ENCODE data around the gene UNC79. TPM values are rescaled to one million over a fixed set of nuclear protein-coding genes. Genes with fewer than 3 reads are reported as not detected.

Gene UNC79
- total and polyA plus RNA-seq, 10 of the 15 experiments (the other 5 are each of a cell fraction or from before 2014, with no cell fraction given) = 0.04 to 0.29 (median 0.14) TPM

- POLR2A ChIA-PET = interaction anchor here (0.5 kb wide), 1 partner anchor 12 kb away, joined by 4 read pairs; no protein-coding TSS in a partner anchor
- H3K4me1 ChIP-seq (ENCODE audit: control insufficient read depth, insufficient read depth, low read length) = no peaks in the 10 kb centered on the region
- H3K4me2 ChIP-seq (ENCODE audit: control insufficient read depth, insufficient read depth) = no peak overlapping the region; the same call in 1 of the 2 replicates
- H3K27me3 ChIP-seq (replicated peaks in 1 of 2; ENCODE audit: control insufficient read depth in 2 of 2, insufficient read depth in 2 of 2, low read length in 1 of 2) = no peaks in the 10 kb centered on the region
- BruUV-seq (replicated peaks) = no TSS peak
- FAIRE-seq (no peak), ATAC-seq (no peak), DNase-seq (ENCODE audit: low read depth, low spot score) (no peak)
- in situ Hi-C loops (cut with MboI) (loop anchor here (25.0 kb wide), 1 partner anchor 307 kb away; no protein-coding TSS in a partner anchor), intact Hi-C loops (cut with micrococcal nuclease; ENCODE audit: unreplicated experiment) (no loop called here)
- SMC1A ChIA-PET (ENCODE audit: uncharacterized antibody, unreplicated experiment) = interaction anchor here (0.7 to 1.6 kb wide), 12 partner anchors 9 to 431 kb away, joined by 3 to 11 read pairs (median 4); partner anchors contain the start of genes GON7 and UBR7
- H3K36me3 ChIP-seq (ENCODE audit: control insufficient read depth in 2 of 2, insufficient read depth in 2 of 2, low read length in 1 of 2) = no peaks in the 10 kb centered on the region
- no peak overlapping the region for H3K4me3 ChIP-seq
- H4K20me1 ChIP-seq (ENCODE audit: control insufficient read depth, insufficient read depth) = no peaks in the 10 kb centered on the region
- WGBS (ENCODE audit: insufficient coverage, insufficient replicate concordance, low lambda C conversion rate, missing lambda C conversion rate) = 2% methylated on average over 3 of the region's 3 CpGs
- H3K9ac ChIP-seq (ENCODE audit: control insufficient read depth, insufficient read depth, low read length) = no peak overlapping the region
- no peaks in the 10 kb centered on the region; the same call in 2 of the 3 replicates for H3K9me3 ChIP-seq (replicated peaks; ENCODE audit: control insufficient read depth, insufficient read depth, low read length)
- H2AFZ ChIP-seq (ENCODE audit: control insufficient read depth, low read depth, low read length) = peak overlapping the region; percentile 19
- CTCF ChIA-PET = interaction anchor here (0.6 to 2.3 kb wide), 19 partner anchors 8 to 1970 kb away, joined by 3 to 9 read pairs (median 3); partner anchors contain the start of genes GON7 and UBR7
- no peaks in the 10 kb centered on the region for H3K79me2 ChIP-seq (ENCODE audit: control insufficient read depth, insufficient read depth, low read length)
- H3K27ac ChIP-seq (ENCODE audit: control insufficient read depth, insufficient read depth) = no peak overlapping the region
- TF ChIP-seq PAX8 (IDR thresholded peaks at IDR 0.05) = no peak
- peak; percentile 28; the same call in 1 of the 2 replicates for TF ChIP-seq IKZF1 (conservative IDR thresholded peaks at IDR 0.05)
- 0 out of 2 replicates have a peak, but pooled peaks have one; percentile 20 for TF ChIP-seq RELB (IDR thresholded peaks at IDR 0.05; ENCODE audit: low read depth)
- no peak for TF ChIP-seq RCOR1 (conservative IDR thresholded peaks at IDR 0.05; ENCODE audit: low read depth, low read length)
- no peak for TF ChIP-seq ZNF622 (IDR thresholded peaks at IDR 0.05)
- no peak for TF ChIP-seq RFX5 (IDR thresholded peaks at IDR 0.05; ENCODE audit: low read depth, low read length)
- no peak for TF ChIP-seq CREM (IDR thresholded peaks at IDR 0.05; ENCODE audit: low read depth)
- no peak for TF ChIP-seq ZNF384 (IDR thresholded peaks at IDR 0.05; ENCODE audit: borderline replicate concordance, low read depth, low read length)
- TF ChIP-seq SPI1 (IDR thresholded peaks at IDR 0.05; ENCODE audit: borderline replicate concordance, insufficient read depth, low read depth, low read length) = no peak
- RAD21 ChIA-PET (ENCODE audit: unreplicated experiment) = interaction anchor here (0.7 to 1.3 kb wide), 5 partner anchors 10 to 431 kb away, joined by 3 to 7 read pairs (median 3); no protein-coding TSS in a partner anchor
These were observed 113.5 kb downstream of the UNC79 start for GRCh38 chr14:93544212-93544611.
